ENCODE results near the gene TCFL5. TPM values are rescaled to one million over a fixed set of nuclear protein-coding genes. Genes with fewer than 3 reads are reported as not detected.

TCFL5 gene
- total RNA-seq, 1 experiment from 2014 or later: 23.8 TPM

DNA sequence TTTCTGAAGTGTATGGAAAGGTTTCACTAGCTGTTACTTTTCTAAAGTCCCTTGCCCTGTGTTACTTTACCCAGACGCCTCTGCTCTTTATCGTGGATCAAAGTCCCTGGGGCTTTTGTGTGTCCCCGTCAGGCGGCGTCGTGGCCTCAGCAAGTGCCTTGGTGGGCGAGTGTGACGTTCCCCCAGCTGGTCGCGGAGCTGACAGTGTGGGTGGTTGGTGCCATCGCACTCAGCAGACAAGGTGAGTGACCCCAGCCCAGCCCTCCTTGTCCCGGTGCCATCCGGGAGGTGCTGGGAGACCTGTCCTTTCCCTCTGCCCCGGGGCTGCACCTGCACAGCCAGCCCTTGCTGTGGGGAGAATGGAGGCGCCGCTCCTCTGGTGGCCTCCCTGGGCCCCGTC, 27.3 kb upstream of the TCFL5 start:
- POLR2A ChIA-PET: no interaction called here
- peaks cover 7% of the 10 kb centered on the region for H3K4me1 ChIP-seq (ENCODE audit: control insufficient read depth, insufficient read depth, low read length)
- peaks cover 19% of the 10 kb centered on the region for H3K36me3 ChIP-seq (ENCODE audit: control insufficient read depth, insufficient read depth, low read length)
- H3K9me3 ChIP-seq (ENCODE audit: control insufficient read depth, insufficient read depth, low read depth, low read length): no peaks in the 10 kb centered on the region
- TF ChIP-seq SIN3A (IDR thresholded peaks at IDR 0.05; ENCODE audit: borderline replicate concordance, insufficient read depth, low read depth, low read length): no peak
- TF ChIP-seq, protein P1, sequence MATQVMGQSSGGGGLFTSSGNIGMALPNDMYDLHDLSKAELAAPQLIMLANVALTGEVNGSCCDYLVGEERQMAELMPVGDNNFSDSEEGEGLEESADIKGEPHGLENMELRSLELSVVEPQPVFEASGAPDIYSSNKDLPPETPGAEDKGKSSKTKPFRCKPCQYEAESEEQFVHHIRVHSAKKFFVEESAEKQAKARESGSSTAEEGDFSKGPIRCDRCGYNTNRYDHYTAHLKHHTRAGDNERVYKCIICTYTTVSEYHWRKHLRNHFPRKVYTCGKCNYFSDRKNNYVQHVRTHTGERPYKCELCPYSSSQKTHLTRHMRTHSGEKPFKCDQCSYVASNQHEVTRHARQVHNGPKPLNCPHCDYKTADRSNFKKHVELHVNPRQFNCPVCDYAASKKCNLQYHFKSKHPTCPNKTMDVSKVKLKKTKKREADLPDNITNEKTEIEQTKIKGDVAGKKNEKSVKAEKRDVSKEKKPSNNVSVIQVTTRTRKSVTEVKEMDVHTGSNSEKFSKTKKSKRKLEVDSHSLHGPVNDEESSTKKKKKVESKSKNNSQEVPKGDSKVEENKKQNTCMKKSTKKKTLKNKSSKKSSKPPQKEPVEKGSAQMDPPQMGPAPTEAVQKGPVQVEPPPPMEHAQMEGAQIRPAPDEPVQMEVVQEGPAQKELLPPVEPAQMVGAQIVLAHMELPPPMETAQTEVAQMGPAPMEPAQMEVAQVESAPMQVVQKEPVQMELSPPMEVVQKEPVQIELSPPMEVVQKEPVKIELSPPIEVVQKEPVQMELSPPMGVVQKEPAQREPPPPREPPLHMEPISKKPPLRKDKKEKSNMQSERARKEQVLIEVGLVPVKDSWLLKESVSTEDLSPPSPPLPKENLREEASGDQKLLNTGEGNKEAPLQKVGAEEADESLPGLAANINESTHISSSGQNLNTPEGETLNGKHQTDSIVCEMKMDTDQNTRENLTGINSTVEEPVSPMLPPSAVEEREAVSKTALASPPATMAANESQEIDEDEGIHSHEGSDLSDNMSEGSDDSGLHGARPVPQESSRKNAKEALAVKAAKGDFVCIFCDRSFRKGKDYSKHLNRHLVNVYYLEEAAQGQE (IDR thresholded peaks at IDR 0.05; ENCODE audit: insufficient read depth in 1 of 2, low read depth in 2 of 2, low read length in 1 of 2): no peak
- in situ Hi-C loops (cut with HindIII; ENCODE audit: low pct_unique_long_range_greater_than_20kb, low sequenced_read_pairs): no loop called here
- CTCF ChIA-PET: no interaction called here
- no TSS peak for BruUV-seq (replicated peaks)
- intact Hi-C loops (cut with micrococcal nuclease; ENCODE audit: unreplicated experiment): no loop called here
- no peak overlapping the region for H3K4me3 ChIP-seq (ENCODE audit: low read depth in 2 of 2, low read length in 2 of 2)
- H3K27ac ChIP-seq (ENCODE audit: low read length): no peak overlapping the region
- DNase-seq (ENCODE audit: low read depth, low spot score) (no peak), ATAC-seq (no peak)
- H3K27me3 ChIP-seq (ENCODE audit: control insufficient read depth, insufficient read depth, low read length): no peaks in the 10 kb centered on the region

DNA sequence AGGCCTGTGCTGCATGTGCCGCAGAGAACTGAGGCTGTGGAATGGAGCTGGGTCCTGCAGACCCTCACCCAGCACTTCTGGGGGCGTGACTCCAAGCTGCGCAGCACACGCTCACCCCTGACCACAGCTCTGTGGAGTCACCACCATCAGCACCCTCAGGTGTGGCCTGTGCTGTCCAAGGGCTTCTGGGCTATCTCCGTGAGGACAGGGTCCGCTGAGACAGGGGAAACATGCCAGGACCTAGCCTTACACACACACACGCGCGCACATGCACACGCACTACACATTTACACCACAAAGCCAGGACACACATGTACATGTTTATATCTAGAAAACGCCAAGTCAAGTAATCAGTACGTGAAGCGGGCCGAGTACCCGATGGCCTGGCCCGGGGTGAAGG, 26.8 kb upstream of the TCFL5 start:
- in situ Hi-C loops (cut with HindIII; ENCODE audit: low pct_unique_long_range_greater_than_20kb, low sequenced_read_pairs) (no loop called here), intact Hi-C loops (cut with micrococcal nuclease; ENCODE audit: unreplicated experiment) (no loop called here)
- Histone ChIP-seq H3K27ac (ENCODE audit: low read length) (no peak overlapping the region), H3K27me3 (ENCODE audit: control insufficient read depth, insufficient read depth, low read length) (no peaks in the 10 kb centered on the region), H3K4me3 (ENCODE audit: low read depth in 2 of 2, low read length in 2 of 2) (no peak overlapping the region), H3K4me1 (ENCODE audit: control insufficient read depth, insufficient read depth, low read length) (peaks cover 7% of the 10 kb centered on the region), H3K36me3 (ENCODE audit: control insufficient read depth, insufficient read depth, low read length) (peaks cover 17% of the 10 kb centered on the region), H3K9me3 (ENCODE audit: control insufficient read depth, insufficient read depth, low read depth, low read length) (no peaks in the 10 kb centered on the region)
- no peak for DNase-seq (ENCODE audit: low read depth, low spot score)
- no peak for ATAC-seq
- ChIA-PET POLR2A (no interaction called here), CTCF (no interaction called here)
- TF ChIP-seq POLR2AphosphoS5 (IDR thresholded peaks at IDR 0.05; ENCODE audit: low read depth, low read length): no peak
- BruUV-seq (replicated peaks): no TSS peak

DNA sequence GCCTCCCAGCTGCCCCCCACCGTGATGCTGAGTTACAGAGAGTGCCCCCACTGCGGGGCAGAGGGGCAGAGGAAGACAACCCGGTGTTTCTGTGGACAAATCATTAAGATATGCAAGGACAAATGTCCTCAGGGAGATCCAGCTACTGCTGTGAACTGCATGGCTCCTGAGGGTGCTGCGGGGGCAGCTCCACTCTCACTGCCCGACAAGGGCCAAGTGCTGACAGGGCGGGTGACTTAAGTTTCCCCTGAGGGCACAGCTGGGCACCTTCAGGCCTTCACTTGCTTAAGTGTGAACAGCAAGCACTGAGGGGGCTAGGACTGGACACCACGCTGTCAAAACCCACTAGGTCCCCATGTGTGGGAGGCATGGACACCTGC, 26.2 kb upstream of the TCFL5 start:
- TF ChIP-seq SIN3A (IDR thresholded peaks at IDR 0.05; ENCODE audit: borderline replicate concordance, insufficient read depth, low read depth, low read length): no peak
- no peak for TF ChIP-seq POLR2AphosphoS5 (IDR thresholded peaks at IDR 0.05; ENCODE audit: low read depth, low read length)
- TF ChIP-seq, protein P1 (IDR thresholded peaks at IDR 0.05; ENCODE audit: insufficient read depth in 1 of 2, low read depth in 2 of 2, low read length in 1 of 2): no peak
- TF ChIP-seq TCF7L2 (IDR thresholded peaks at IDR 0.05; ENCODE audit: low read depth, low read length): no peak
- TF ChIP-seq, protein P2, sequence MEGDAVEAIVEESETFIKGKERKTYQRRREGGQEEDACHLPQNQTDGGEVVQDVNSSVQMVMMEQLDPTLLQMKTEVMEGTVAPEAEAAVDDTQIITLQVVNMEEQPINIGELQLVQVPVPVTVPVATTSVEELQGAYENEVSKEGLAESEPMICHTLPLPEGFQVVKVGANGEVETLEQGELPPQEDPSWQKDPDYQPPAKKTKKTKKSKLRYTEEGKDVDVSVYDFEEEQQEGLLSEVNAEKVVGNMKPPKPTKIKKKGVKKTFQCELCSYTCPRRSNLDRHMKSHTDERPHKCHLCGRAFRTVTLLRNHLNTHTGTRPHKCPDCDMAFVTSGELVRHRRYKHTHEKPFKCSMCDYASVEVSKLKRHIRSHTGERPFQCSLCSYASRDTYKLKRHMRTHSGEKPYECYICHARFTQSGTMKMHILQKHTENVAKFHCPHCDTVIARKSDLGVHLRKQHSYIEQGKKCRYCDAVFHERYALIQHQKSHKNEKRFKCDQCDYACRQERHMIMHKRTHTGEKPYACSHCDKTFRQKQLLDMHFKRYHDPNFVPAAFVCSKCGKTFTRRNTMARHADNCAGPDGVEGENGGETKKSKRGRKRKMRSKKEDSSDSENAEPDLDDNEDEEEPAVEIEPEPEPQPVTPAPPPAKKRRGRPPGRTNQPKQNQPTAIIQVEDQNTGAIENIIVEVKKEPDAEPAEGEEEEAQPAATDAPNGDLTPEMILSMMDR (IDR thresholded peaks at IDR 0.05): no peak
- Histone ChIP-seq H3K9me3 (ENCODE audit: control insufficient read depth, insufficient read depth, low read depth, low read length) (no peaks in the 10 kb centered on the region), H3K27ac (ENCODE audit: low read length) (no peak overlapping the region), H3K4me1 (ENCODE audit: control insufficient read depth, insufficient read depth, low read length) (peaks cover 7% of the 10 kb centered on the region), H3K36me3 (ENCODE audit: control insufficient read depth, insufficient read depth, low read length) (peaks cover 15% of the 10 kb centered on the region), H3K27me3 (ENCODE audit: control insufficient read depth, insufficient read depth, low read length) (no peaks in the 10 kb centered on the region), H3K4me3 (ENCODE audit: low read depth in 2 of 2, low read length in 2 of 2) (no peak overlapping the region)
- ATAC-seq (peak; percentile 28; the same call in 1 of the 2 replicates), DNase-seq (ENCODE audit: low read depth, low spot score) (no peak)
- in situ Hi-C loops (cut with HindIII; ENCODE audit: low pct_unique_long_range_greater_than_20kb, low sequenced_read_pairs) (no loop called here), intact Hi-C loops (cut with micrococcal nuclease; ENCODE audit: unreplicated experiment) (no loop called here)
- POLR2A ChIA-PET: no interaction called here
- CTCF ChIA-PET: interaction anchor here (1.2 kb wide), 1 partner anchor 13 kb away, joined by 3 read pairs; no protein-coding TSS in a partner anchor
- no TSS peak for BruUV-seq (replicated peaks)
